HepG2 (cell line): ENCODE data around the gene SGPL1. TPM values are rescaled to one million over a fixed set of nuclear protein-coding genes. Genes with fewer than 3 reads are reported as not detected.

Experiments used
- ATAC-seq: fragments of 200-7000 bp; cut with Tn5 transposase; 3 replicates; pipeline ENCODE4 v1.9.1; 2020; ENCODE audit warnings: mild to moderate bottlenecking, moderate library complexity
- BruUV-seq: library from RNA; stranded (reverse); fragments of 400-500 nt; replicated peaks from 2 replicates; lab custom pipeline; 2021; lab: Mats Ljungman, UMichigan
- CTCF ChIA-PET: fragments of 300-600 bp; formaldehyde crosslinking; extraction: SDS; loops from one replicate; lab custom pipeline; 2021; ENCODE audit warnings: low total read pairs, inconsistent platforms, low intra/inter-chr PET ratio; lab: Yijun Ruan, JAX
- POLR2A ChIA-PET: fragments of 350-600 bp; sonication (Branson Sonifier 250); formaldehyde crosslinking; loops from one replicate; lab custom pipeline; 2020; ENCODE audit warnings: antibody characterized with exemption, inconsistent platforms; lab: Yijun Ruan, JAX
- DNase-seq: peaks from one replicate; pipeline ENCODE4 v3.0.0-alpha.2; 2015; ENCODE audit warnings: low spot score
- FAIRE-seq: peaks from 3 replicates; lab custom pipeline; 2011; peaks lifted over from hg19 to GRCh38; lab: Jason Lieb, UNC
- H2AFZ ChIP-seq: one replicate; pipeline ENCODE4 v1.6.1; 2011; ENCODE audit warnings: low read length, inconsistent platforms
- H3K27ac ChIP-seq: fragments of 300-600 bp; 3 replicates; pipeline ENCODE4 v1.8.0; 2011; ENCODE audit warnings: mixed run types, mild to moderate bottlenecking, mixed read lengths, low read length, inconsistent platforms; ENCODE audit not compliant: insufficient read depth; ENCODE audit errors: extremely low read length
- H3K27me3 ChIP-seq, 2 experiments: fragments of 200-600 bp in 1 of 2; 2 replicates in 1 of 2; 3 replicates in 1 of 2; pipeline versions ENCODE4 v1.6.0 to v1.8.0; 2011; ENCODE audit warnings: low read length in 2 of 2, mild to moderate bottlenecking in 2 of 2, moderate library complexity in 2 of 2, inconsistent platforms in 1 of 2; ENCODE audit not compliant: insufficient read depth in 2 of 2, control insufficient read depth in 1 of 2
- H3K36me3 ChIP-seq, 2 experiments: fragments of 200-600 bp in 1 of 2; replicated peaks in 1 of 2; 2 replicates in 1 of 2; 3 replicates in 1 of 2; pipeline versions ENCODE4 v1.5.1 to v1.8.0; 2011; ENCODE audit warnings: low read length in 2 of 2, inconsistent platforms in 1 of 2; ENCODE audit not compliant: insufficient read depth in 2 of 2, control insufficient read depth in 1 of 2
- H3K4me1 ChIP-seq: 2 replicates; pipeline ENCODE4 v1.5.1; 2012; ENCODE audit warnings: low read length, inconsistent platforms; ENCODE audit not compliant: insufficient read depth
- H3K4me2 ChIP-seq: 2 replicates; pipeline ENCODE4 v1.6.0; 2011; ENCODE audit warnings: low read depth, low read length, inconsistent platforms
- H3K4me3 ChIP-seq, 3 experiments: fragments of 200-600 bp in 1 of 3; sonication (generic), shearing (Covaris generic) in 1 of 3; replicated peaks in 1 of 3; 2 replicates each; pipeline ENCODE4 v1.5.1; 2011 to 2016; ENCODE audit warnings: low read length in 3 of 3, inconsistent platforms in 2 of 3, low read depth in 2 of 3, mild to moderate bottlenecking in 2 of 3, control low read depth in 1 of 3, mixed read lengths in 1 of 3; ENCODE audit not compliant: insufficient read depth in 1 of 3
- H3K79me2 ChIP-seq: one replicate; pipeline ENCODE4 v1.6.1; 2011; ENCODE audit warnings: low read length, inconsistent platforms; ENCODE audit not compliant: insufficient read depth
- H3K9ac ChIP-seq: 2 replicates; pipeline ENCODE4 v1.6.0; 2011; ENCODE audit warnings: mild to moderate bottlenecking, low read depth, low read length, inconsistent platforms; ENCODE audit not compliant: insufficient read depth
- H3K9me3 ChIP-seq: 2 replicates; pipeline ENCODE4 v1.5.1; 2012; ENCODE audit warnings: mild to moderate bottlenecking, low read length
- H4K20me1 ChIP-seq: 2 replicates; pipeline ENCODE4 v1.6.0; 2011; ENCODE audit warnings: inconsistent platforms, mild to moderate bottlenecking, low read length, moderate library complexity; ENCODE audit not compliant: insufficient read depth
- MBD4 ChIP-seq: IDR thresholded peaks from 2 replicates; pipeline ENCODE4 v1.6.1; 2012; ENCODE audit warnings: low read length, inconsistent platforms, borderline replicate concordance
- MED13 ChIP-seq: sonication (generic); formaldehyde crosslinking; IDR thresholded peaks from 2 replicates; pipeline ENCODE4 v1.5.0; 2020; ENCODE audit warnings: missing genetic modification reagents
- MEIS1 ChIP-seq: sonication (generic); formaldehyde crosslinking; IDR thresholded peaks from 2 replicates; pipeline ENCODE4 v1.9.0; 2021; ENCODE audit warnings: mild to moderate bottlenecking, missing genetic modification reagents, moderate library complexity, borderline replicate concordance
- PRPF4 ChIP-seq: fragments of 200-400 bp; formaldehyde crosslinking; IDR thresholded peaks from 2 replicates; pipeline ENCODE4 v1.6.1; 2016; ENCODE audit warnings: low read length, low read depth; ENCODE audit not compliant: poor library complexity, severe bottlenecking
- SSRP1 ChIP-seq: IDR thresholded peaks from 2 replicates; pipeline ENCODE4 v1.6.1; 2016; ENCODE audit warnings: control low read depth
- STAT5B ChIP-seq: sonication (generic); formaldehyde crosslinking; IDR thresholded peaks from 2 replicates; pipeline ENCODE4 v1.4.0; 2020; ENCODE audit warnings: missing genetic modification reagents
- TRIM22 ChIP-seq: fragments of 450-650 bp; IDR thresholded peaks from 2 replicates; pipeline ENCODE4 v1.6.1; 2017
- XRCC5 ChIP-seq: fragments of 200-400 bp; formaldehyde crosslinking; optimal IDR thresholded peaks from 2 replicates; pipeline ENCODE3; 2017; ENCODE audit warnings: mild to moderate bottlenecking, low read length
- ZFP41 ChIP-seq: sonication (generic); formaldehyde crosslinking; IDR thresholded peaks from 2 replicates; pipeline ENCODE4 v1.4.0; 2020; ENCODE audit warnings: mild to moderate bottlenecking, missing genetic modification reagents, borderline replicate concordance
- ZFX ChIP-seq: sonication (generic); formaldehyde crosslinking; IDR thresholded peaks from 2 replicates; pipeline ENCODE4 v1.4.0; 2020; ENCODE audit warnings: mild to moderate bottlenecking, low read depth, missing genetic modification reagents, moderate library complexity
- ZNF12 ChIP-seq: sonication (generic); formaldehyde crosslinking; IDR thresholded peaks from 2 replicates; pipeline ENCODE4 v1.5.0; 2020; ENCODE audit warnings: missing genetic modification reagents
- ZNF124 ChIP-seq: sonication (generic); formaldehyde crosslinking; IDR thresholded peaks from 2 replicates; pipeline ENCODE4 v1.4.0; 2020; ENCODE audit warnings: missing genetic modification reagents
- ZNF280B ChIP-seq: sonication (generic); formaldehyde crosslinking; IDR thresholded peaks from 2 replicates; pipeline ENCODE4 v1.5.0; 2020; ENCODE audit warnings: missing genetic modification reagents, mild to moderate bottlenecking, borderline replicate concordance
- ZXDC ChIP-seq: sonication (generic); formaldehyde crosslinking; IDR thresholded peaks from 2 replicates; pipeline ENCODE4 v1.5.0; 2020; ENCODE audit warnings: mild to moderate bottlenecking, missing genetic modification reagents
- WGBS: methylation state at CpG from one replicate; pipeline ENCODE4 v1.1.6; 2017; ENCODE audit warnings: low lambda C conversion rate; 5-methylcytosine and 5-hydroxymethylcytosine counted together
- in situ Hi-C: cut with HindIII; loops from 2 replicates; pipeline ENCODE4 v1.10.0; 2017; ENCODE audit warnings: low pct_unique_long_range_greater_than_20kb; ENCODE audit not compliant: extremely low pct_ligation_motif_present
- intact Hi-C: fragments of 100-400 bp; cut with micrococcal nuclease; formaldehyde crosslinking; loops from one replicate; pipeline ENCODE4 v1.10.0; 2022; ENCODE audit not compliant: unreplicated experiment
- polyA plus RNA-seq, 8 experiments: library from polyadenylated mRNA; depleted of rRNA in 3 of 8; stranded (reverse) in 7 of 8; unstranded in 1 of 8; fragments of >200 nt; fragmentation: Illumina TruSeq in 4 of 8; extraction: Trizol in 4 of 8; gene quantifications; 2 replicates each; pipeline versions ENCODE4 v1.2.1 to v1.2.3, GENCODE V29; 2011 to 2016; ENCODE audit warnings: low read depth in 4 of 8, missing spikeins in 1 of 8, mixed read lengths in 1 of 8; ENCODE audit not compliant: insufficient read depth in 1 of 8
- total RNA-seq, 5 experiments: library from RNA; depleted of rRNA; stranded (reverse); fragments of >200 nt; fragmentation: Illumina TruSeq; extraction: Trizol; gene quantifications; 2 replicates each; pipeline ENCODE4 v1.2.3, GENCODE V29; 2016; ENCODE audit warnings: low read depth in 1 of 5

Gene SGPL1
- total and polyA plus RNA-seq, 2 of the 13 experiments (the other 11 are each of a cell fraction or from before 2014, with no cell fraction given) = 17.6 to 25.0 TPM

GRCh38 chr10:70894416-70894815 lies 78.7 kb downstream of the SGPL1 start (continued):
- TF ChIP-seq TRIM22 = no peak
- no peak for TF ChIP-seq STAT5B
- no peak for TF ChIP-seq PRPF4
- TF ChIP-seq MBD4 = no peak
- no peak for TF ChIP-seq ZFP41 (CRISPR knock-in tag)
- no peak for TF ChIP-seq MED13 (CRISPR knock-in tag)
- no peak for TF ChIP-seq ZNF124 (CRISPR knock-in tag)
- TF ChIP-seq MEIS1 (CRISPR knock-in tag) = no peak
- TF ChIP-seq ZXDC (CRISPR knock-in tag) = no peak
- TF ChIP-seq XRCC5 = no peak
- TF ChIP-seq ZFX (CRISPR knock-in tag) = no peak

GRCh38 chr10:70896551-70896950 lies 80.8 kb downstream of the SGPL1 start:
- ATAC-seq (no peak), FAIRE-seq (no peak), DNase-seq (no peak)
- H2AFZ ChIP-seq = no peak overlapping the region
- no TSS peak for BruUV-seq
- H4K20me1 ChIP-seq = no peaks in the 10 kb centered on the region
- H3K36me3 ChIP-seq = no peaks in the 10 kb centered on the region
- CTCF ChIA-PET = no interaction called here
- intact Hi-C loops (no loop called here), in situ Hi-C loops (no loop called here)
- no peaks in the 10 kb centered on the region for H3K79me2 ChIP-seq
- H3K9ac ChIP-seq = no peak overlapping the region
- no peaks in the 10 kb centered on the region for H3K9me3 ChIP-seq
- H3K27ac ChIP-seq = no peak overlapping the region
- no peak overlapping the region for H3K4me3 ChIP-seq
- H3K4me1 ChIP-seq = peaks cover 11% of the 10 kb centered on the region; the same call in 1 of the 2 replicates
- H3K4me2 ChIP-seq = no peak overlapping the region
- H3K27me3 ChIP-seq = peaks cover 1 to 28% of the 10 kb centered on the region in 2 experiments; a peak in 4 of 5 replicates
- 28% methylated on average over 1 of the region's 1 CpG for WGBS
- TF ChIP-seq SSRP1 (CRISPR knock-in tag) (no peak), ZNF12 (CRISPR knock-in tag) (peak; percentile 51; the same call in 1 of the 2 replicates), ZNF280B (CRISPR knock-in tag) (no peak)
- TF ChIP-seq, all 625 proteins: peak for 1
- POLR2A ChIA-PET = no interaction called here
